HG03196 (cell line): ENCODE data around the gene MCF2L2.
"Not testable (repeated sequence)": the region's sequence is repeated elsewhere in the genome, so short reads cannot be mapped to it uniquely, and the experiment has no call there.

Experiments used
- ATAC-seq: cut with Tn5 transposase; IDR thresholded peaks from one replicate; pipeline ENCODE4 v1.9.1; 2021; ENCODE audit not compliant: unreplicated experiment

The MCF2L2 gene

GRCh38 chr3:183247011-183247589, 181.3 kb downstream of the MCF2L2 start:
- no peak for ATAC-seq

GRCh38 chr3:183244981-183245476, 183.4 kb downstream of the MCF2L2 start:
- ATAC-seq: no peak

GRCh38 chr3:183244219-183244618, 184.2 kb downstream of the MCF2L2 start:
- ATAC-seq: no peak

- ATAC-seq: no peak
Observed at GRCh38 chr3:183242431-183242830, 186.0 kb downstream of the MCF2L2 start.

- no peak for ATAC-seq
Observed at GRCh38 chr3:183239046-183239445, 189.4 kb downstream of the MCF2L2 start.

- no peak for ATAC-seq
Observed at GRCh38 chr3:183233966-183234365, 194.5 kb downstream of the MCF2L2 start.

- no peak for ATAC-seq
Observed at GRCh38 chr3:183230826-183231225, 197.6 kb downstream of the MCF2L2 start.

GRCh38 chr3:183230251-183230650, 198.2 kb downstream of the MCF2L2 start:
- not testable (repeated sequence) for ATAC-seq

- ATAC-seq: no peak
Observed at GRCh38 chr3:183229178-183229577, 199.2 kb downstream of the MCF2L2 start.

GRCh38 chr3:183227586-183227985, 200.8 kb downstream of the MCF2L2 start:
- ATAC-seq: no peak

- ATAC-seq: no peak
Observed at GRCh38 chr3:183226333-183226890, 202.0 kb downstream of the MCF2L2 start.

GRCh38 chr3:183224180-183224970, 204.0 kb downstream of the MCF2L2 start:
- ATAC-seq: no peak

GRCh38 chr3:183222631-183223235, 205.7 kb downstream of the MCF2L2 start:
- no peak for ATAC-seq

GRCh38 chr3:183220828-183221227, 207.6 kb downstream of the MCF2L2 start:
- no peak for ATAC-seq

GRCh38 chr3:183218826-183219225, 209.6 kb downstream of the MCF2L2 start:
- no peak for ATAC-seq

GRCh38 chr3:183217548-183218332, 210.7 kb downstream of the MCF2L2 start:
- ATAC-seq: no peak

- no peak for ATAC-seq
Observed at GRCh38 chr3:183215591-183216202, 212.7 kb downstream of the MCF2L2 start.

- ATAC-seq: no peak
Observed at GRCh38 chr3:183214277-183214612, 214.2 kb downstream of the MCF2L2 start.

- no peak for ATAC-seq
Observed at GRCh38 chr3:183213415-183214276, 214.8 kb downstream of the MCF2L2 start.

- no peak for ATAC-seq
Observed at GRCh38 chr3:183212565-183212964, 215.9 kb downstream of the MCF2L2 start.
